Measurements from ENCODE around the gene MYO6.

MYO6 gene

GRCh38 chr6:75770844-75771243 is 21.8 kb downstream of the MYO6 start:
- no peak for DNase-seq

- no peak for DNase-seq
Observed at GRCh38 chr6:75775219-75775618, 26.2 kb downstream of the MYO6 start.

DNA sequence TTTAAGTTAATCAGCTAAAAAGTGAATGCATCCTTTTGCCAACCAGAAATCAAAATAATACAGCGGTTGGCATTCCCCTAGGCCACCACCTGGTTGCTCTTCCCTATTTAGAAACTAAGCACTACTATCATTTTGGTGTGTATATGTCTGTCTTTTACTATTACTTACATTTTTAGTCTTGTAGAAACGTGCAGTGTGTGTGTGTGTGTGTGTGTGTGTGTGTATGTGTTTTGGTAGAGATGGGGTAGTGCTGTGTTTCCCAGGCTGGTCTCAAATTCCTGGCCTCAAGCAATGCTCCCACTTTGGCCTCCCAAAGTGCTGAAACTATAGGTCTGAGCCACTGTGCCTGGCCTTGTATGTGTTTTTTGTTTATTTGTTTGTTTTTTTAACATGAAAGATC is 27.4 kb downstream of the MYO6 start:
- DNase-seq: no peak

DNA sequence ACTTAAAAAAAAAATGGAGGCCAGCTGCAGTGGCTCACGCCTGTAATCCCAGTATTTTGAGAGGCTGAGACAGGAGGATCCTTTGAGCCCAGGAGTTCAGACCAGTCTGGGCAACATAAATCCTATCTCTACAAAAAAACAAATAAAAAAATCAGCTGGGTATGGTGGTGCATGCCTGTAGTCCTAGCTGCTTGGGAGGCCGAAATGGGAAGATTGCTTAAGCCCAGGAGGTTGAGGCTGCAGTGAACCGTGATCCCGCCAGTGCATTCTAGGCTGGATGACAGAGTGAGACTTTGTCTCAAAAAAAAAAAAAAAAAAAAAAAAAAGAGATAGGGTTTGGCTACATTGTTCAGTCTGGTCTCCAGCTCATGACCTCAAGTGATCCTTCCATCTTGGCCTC is 29.7 kb downstream of the MYO6 start:
- no peak for DNase-seq

GRCh38 chr6:75786152-75786551 is 37.1 kb downstream of the MYO6 start:
- DNase-seq: no peak

GRCh38 chr6:75788894-75789293 is 39.9 kb downstream of the MYO6 start:
- no peak for DNase-seq

GRCh38 chr6:75791881-75792280 is 42.8 kb downstream of the MYO6 start:
- DNase-seq: no peak

GRCh38 chr6:75794351-75794846 is 45.4 kb downstream of the MYO6 start:
- DNase-seq: no peak

DNA sequence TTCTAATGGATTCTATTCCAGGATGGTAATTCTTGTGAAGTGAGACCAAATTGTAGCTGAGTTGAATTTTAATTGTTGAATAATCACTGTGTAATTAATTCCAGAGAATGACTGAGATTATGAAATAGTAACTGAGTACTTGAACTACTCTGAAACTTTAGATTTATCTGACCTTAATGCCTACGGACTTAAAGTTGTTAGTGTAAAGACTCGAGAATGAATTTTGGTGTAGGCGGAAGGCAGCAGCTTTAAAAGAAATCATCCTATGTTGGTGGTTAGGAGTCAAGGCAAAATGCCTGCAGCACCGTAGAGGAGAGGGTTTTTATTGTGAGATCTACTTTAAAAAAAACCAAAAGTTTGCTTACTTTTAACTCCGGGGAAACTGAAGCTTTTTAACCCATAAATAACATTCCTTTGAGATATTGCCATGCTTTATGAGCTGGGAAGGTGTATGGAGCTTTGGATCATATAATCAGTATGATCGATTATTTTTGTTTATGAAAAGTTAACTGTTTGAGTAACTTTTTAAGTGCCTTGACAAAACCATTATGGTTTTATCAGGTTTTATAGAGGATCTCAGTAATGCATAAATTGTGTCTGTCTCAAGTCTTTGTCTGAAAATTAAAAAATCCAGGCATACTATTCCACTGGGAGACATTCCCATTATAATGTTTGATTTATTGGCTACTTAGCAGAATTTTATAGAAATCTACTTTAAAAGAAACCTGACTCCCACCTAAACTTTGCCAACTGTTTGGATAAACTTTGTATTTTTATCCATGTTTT is 46.1 kb downstream of the MYO6 start:
- no peak for DNase-seq

GRCh38 chr6:75796723-75797122 is 47.7 kb downstream of the MYO6 start:
- DNase-seq: no peak

GRCh38 chr6:75800133-75800532 is 51.1 kb downstream of the MYO6 start:
- no peak for DNase-seq

GRCh38 chr6:75800708-75801505 is 51.9 kb downstream of the MYO6 start:
- DNase-seq: no peak

GRCh38 chr6:75802366-75802765 is 53.3 kb downstream of the MYO6 start:
- no peak for DNase-seq

GRCh38 chr6:75808507-75808906 is 59.5 kb downstream of the MYO6 start:
- DNase-seq: no peak

- DNase-seq: no peak
Observed at GRCh38 chr6:75812560-75812959, 63.5 kb downstream of the MYO6 start.

GRCh38 chr6:75813476-75814250 is 64.6 kb downstream of the MYO6 start:
- DNase-seq: no peak

DNA sequence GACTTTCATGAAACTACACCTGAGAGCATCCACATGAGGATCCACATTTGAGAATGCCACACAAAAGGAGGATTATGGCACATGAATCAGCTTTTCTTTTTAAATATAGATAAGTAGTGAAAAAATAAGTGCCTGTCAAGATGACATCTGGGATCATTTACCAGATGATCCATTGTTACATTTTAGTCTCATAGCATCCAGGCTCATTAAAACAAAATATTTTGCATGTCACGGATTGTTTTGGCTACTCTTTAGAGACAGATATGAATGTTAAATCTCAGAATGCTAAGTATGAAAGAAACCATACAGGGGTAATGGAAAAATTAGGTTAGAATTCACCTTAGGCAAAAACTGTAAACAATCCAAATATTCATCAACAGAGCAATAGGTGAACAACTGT is 66.7 kb downstream of the MYO6 start:
- DNase-seq: no peak

DNA sequence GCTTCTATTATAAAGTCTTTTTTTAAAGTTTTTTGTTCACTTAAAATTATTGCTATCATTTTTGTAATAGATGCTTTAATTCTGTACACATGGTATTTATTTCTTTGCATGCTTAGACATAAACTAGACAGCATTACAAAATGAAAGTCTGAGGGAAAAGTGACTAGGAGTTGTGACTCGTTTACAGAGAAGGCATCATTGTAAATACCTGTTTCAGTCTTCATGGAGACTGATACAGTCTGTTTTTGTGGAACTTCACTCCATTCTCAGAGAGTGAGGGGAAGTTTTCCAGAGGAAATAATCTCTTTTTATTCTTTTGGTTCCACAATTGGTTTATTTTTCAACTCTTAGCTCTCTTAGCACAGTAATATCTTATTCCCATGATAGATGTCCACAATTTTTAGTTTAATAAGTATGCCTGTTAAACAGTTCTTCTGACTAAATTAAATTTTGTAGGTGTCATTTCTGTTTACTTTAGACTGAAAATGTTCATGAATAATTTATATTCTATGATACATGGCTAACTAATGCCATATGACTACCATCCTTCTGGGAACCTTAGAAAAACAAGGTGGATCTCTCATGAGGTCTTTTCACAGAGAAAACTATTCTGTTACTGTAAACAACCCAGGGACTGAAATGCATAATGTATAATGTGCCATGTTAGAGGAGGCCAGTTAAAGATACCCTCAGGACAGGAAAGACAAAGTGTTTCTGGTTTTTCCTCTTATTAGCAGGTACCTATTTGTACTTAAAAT is 69.2 kb downstream of the MYO6 start:
- DNase-seq: no peak

DNA sequence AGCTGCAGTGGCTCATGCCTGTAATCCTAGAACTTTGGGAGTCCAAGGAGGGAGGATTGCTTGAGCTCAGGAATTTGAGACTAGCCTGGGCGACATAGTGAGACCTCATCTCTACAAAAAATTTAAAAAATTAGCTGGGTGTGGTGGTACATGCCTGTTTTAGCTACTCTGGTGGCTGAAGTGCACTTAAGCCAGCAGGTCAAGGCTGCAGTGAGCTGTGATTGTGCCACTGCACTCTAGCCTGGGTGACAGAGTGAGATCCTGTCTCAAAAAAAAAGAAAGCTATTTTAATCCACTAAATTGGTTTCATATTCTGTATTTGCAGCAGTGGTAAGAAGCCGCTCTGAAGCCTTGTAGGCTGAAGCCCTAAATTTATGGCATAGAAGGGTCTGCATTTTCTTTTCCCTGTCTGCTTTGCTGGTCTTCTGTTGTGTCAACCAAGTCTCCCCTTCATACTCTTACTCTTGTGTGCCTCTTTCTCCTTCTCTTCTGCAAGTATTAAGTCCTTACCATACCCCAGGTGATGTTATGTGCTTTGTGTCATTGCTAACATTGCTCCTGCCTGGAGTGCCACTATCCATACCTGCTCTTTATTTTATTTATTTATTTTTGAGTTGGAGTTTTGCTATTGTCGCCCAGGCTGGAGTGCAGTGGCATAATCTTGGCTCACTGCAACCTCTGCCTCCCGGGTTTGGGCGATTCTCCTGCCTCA is 70.9 kb downstream of the MYO6 start:
- DNase-seq: no peak

GRCh38 chr6:75824160-75824559 is 75.1 kb downstream of the MYO6 start:
- no peak for DNase-seq

DNA sequence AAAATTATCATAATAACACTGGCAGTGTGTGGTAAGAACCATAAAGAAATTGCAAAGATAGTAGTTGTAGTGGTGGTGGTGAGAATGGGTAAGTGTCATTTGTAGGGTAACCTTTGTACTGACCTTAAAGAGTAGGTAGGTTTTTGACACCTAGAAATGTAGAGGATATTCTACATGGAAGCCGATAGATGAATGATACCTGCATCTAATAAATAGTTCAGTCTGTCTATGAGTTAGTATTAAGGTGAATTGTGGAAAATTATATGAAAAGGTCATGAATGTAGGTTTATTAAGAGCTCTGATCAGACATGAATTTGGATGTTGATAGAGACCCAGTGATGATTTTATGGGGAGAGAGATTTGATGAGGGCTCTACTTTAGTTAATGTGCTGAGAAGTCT is 78.1 kb downstream of the MYO6 start:
- no peak for DNase-seq
